GM19468 (cell line): ENCODE measurements around the gene OR2AT4.
"Not testable (repeated sequence)": the region's sequence is repeated elsewhere in the genome, so short reads cannot be mapped to it uniquely, and the experiment has no call there.

Experiments
- ATAC-seq: cut with Tn5 transposase; IDR thresholded peaks from one replicate; pipeline ENCODE4 v1.9.1; 2021; ENCODE audit warnings: mild to moderate bottlenecking, moderate library complexity, moderate number of reproducible peaks; ENCODE audit not compliant: unreplicated experiment; ENCODE audit errors: extremely low read depth

OR2AT4 gene

GRCh38 chr11:75105462-75105925 is 8.8 kb upstream of the OR2AT4 start:
- no peak for ATAC-seq

DNA sequence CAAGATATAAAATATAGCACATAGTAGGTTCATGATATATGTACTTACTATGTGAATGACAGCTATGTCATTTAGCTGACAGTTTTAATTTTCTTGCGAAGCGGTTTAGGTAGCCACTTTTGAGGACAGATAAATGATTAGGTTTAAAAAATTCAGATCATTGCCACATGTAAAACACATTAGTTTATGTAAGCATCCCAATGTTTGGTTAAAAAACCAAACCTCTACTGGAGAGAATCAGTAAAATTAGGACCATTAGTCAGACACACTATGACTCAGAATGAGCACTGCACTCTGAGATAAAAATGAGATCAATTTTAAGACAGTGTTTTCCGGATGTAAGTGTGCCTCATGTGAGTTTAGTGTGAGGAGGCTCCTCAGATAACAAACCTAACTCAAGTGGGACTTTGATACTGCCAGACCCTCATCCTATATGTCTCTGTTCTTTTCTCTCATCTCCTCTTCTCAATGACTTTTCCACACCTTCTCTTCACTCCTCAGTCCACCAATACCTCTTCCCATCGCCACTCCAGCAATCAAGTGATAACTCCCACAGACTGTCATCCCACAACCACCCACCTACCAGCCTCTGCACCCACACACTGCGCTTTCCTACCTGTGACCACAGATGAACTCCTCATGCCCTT is 6.8 kb upstream of the OR2AT4 start:
- ATAC-seq, result no peak

- no peak for ATAC-seq
Observed at GRCh38 chr11:75101424-75102128, 4.9 kb upstream of the OR2AT4 start.

DNA sequence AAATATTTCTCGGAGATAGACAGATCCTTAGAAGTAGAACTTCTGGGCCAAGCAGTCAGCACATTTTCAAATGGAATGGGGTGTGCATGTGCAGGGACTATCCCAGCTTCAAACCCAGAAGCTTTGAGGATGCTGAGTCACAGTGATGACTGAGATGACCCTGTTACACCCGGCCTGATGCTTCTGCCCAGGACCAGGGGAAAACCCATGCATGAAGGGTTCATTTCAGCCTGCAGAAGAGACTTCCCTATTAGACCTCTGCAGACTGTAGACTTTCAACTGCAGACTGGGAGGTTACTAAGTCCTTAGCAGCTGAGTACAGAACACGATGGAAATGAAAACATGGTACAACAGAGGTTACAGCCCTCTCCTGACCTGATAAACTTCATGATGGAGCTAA is 3.6 kb upstream of the OR2AT4 start:
- ATAC-seq, result peak; percentile 89

GRCh38 chr11:75099635-75100034 is 3.0 kb upstream of the OR2AT4 start:
- ATAC-seq, result no peak

GRCh38 chr11:75098835-75099439 is 2.3 kb upstream of the OR2AT4 start:
- not testable (repeated sequence) for ATAC-seq

GRCh38 chr11:75098181-75098580 is 1.5 kb upstream of the OR2AT4 start:
- not testable (repeated sequence) for ATAC-seq

DNA sequence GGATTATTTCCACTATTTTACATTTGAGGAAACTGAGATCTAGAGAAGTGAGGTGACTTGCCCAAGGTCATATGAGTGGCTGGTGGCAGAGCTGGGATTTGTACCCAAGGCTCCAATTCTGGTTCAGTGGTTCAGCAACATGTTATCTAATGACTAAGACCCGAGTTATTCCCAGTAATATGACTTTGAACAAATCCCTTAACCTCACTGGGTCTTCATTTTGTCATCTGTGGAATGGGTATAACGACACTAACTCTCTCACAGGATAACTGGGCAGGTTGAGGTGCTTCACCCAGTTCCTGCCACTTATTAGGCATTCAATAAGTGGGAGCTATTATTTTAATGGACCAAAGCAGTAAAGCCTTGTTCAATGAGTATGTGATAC is 489 bp upstream of the OR2AT4 start:
- no peak for ATAC-seq

GRCh38 chr11:75094382-75094781 is 2.3 kb downstream of the OR2AT4 start:
- not testable (repeated sequence) for ATAC-seq

DNA sequence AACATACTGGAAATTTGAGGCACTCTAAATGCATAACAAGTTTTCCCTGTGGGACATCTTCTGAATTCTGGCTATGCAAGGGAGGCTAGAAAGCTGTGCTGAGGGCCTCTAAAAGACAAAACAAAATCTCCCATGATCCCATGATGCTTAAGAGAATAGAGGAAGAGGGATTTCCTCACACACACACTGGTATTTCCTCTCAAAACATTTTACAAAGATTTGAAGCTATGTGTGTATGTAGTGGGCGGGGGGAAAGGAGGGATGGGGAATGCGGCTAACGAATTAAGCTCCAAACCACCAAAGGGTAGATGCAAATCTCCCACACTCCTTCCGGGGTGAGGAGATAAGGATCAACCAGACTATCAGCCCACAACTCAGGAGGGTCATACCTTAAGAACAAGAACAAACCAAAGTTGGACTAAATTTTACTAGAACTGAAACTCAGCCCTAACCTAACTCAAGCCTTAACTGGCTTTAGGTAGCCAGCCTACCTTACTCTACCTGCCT is 6.0 kb downstream of the OR2AT4 start:
- ATAC-seq, result no peak

- no peak for ATAC-seq
Observed at GRCh38 chr11:75087319-75088305, 9.1 kb downstream of the OR2AT4 start.

GRCh38 chr11:75084883-75085282 is 11.8 kb downstream of the OR2AT4 start:
- ATAC-seq, result no peak

DNA sequence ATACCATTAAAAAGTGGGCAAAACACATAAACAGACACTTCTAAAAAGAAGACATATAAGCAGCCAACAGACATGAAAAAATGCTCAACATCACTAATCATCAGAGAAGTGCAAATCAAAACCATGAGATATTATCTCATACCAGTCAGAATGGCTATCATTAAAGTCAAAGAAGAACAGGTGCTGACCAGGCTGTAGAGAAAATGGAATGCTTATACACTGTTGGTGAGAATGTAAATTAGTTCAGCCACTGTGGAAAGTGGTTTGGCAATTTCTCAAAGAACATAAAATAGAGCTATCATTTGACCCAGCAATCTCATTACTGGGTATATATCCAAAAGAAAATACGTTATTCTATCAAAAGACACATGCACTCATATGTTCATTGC is 13.5 kb downstream of the OR2AT4 start:
- ATAC-seq, result no peak

GRCh38 chr11:75082601-75083216 is 14.0 kb downstream of the OR2AT4 start:
- ATAC-seq, result no peak

GRCh38 chr11:75079546-75079945 is 17.1 kb downstream of the OR2AT4 start:
- ATAC-seq, result no peak

- no peak for ATAC-seq
Observed at GRCh38 chr11:75078233-75078632, 18.4 kb downstream of the OR2AT4 start.

DNA sequence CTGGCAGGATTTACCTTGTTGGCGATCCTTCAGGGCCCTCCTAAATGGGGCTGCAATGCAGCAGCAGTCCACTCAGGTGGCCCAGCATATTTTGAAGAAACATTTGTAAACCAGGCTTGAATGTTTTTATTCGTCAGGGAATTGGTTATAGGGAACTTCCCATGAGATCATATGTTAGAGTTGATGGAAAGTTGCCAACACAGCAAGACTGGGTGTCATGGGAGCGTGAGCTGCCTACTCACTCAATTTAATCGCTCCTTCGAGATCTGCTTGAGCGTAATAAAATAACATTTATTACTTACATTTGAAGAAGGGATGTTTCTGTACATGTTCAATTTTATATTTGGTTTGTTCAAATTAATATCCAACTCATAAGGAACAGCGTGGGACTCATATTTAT is 19.4 kb downstream of the OR2AT4 start:
- no peak for ATAC-seq

- no peak for ATAC-seq
Observed at GRCh38 chr11:75076671-75077070, 20.0 kb downstream of the OR2AT4 start.

DNA sequence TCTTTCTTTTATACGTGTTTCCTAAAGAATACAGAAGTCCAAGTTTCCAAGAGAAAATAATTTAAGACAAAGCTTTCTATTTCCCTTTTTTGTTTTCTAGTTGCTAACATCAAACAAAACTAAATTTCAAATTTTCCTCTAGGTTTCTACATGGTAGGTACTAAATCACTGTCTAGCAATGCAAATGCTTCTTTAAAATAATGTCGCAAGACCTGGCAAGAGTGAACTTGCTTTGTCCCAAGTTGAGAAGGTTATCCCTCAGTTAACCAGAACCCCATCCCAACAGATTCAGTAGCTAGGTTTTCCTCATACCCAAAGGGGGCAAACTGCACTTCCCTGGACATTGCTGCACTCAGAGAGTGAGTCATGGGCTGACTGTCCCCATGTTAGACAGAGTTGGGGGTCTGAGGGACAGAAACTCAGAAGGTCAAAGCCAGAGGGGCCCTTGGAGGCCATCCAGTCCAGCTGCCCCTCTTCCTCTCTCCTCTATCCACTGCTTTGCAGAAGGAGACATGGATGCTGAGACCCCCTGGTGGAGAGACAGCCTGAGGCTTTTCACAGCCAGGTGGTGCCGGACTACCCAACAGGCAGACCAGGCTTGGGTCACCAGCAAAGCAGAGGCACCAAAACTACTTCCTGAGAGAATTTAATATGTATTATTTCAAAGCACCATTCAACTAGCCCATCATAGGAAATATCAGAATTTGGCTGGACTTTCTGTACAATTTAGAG is 23.1 kb downstream of the OR2AT4 start:
- no peak for ATAC-seq
